Activated CD8-positive, alpha-beta T cell treated with anti-CD3 and anti-CD28 coated beads for 36 hours (primary cell): ENCODE measurements around the gene SPPL3. TPM values are rescaled to one million over a fixed set of nuclear protein-coding genes. Genes with fewer than 3 reads are reported as not detected.

ENCODE experiments used
- ATAC-seq: fragments of 200-7000 bp; cut with Tn5 transposase; one replicate; pipeline ENCODE4 v1.10.0; 2021; ENCODE audit warnings: mild to moderate bottlenecking, moderate library complexity
- CTCF ChIA-PET: fragments of 350-600 bp; sonication (Branson Sonifier 250); formaldehyde crosslinking; loops from one replicate; lab custom pipeline; 2021; ENCODE audit warnings: antibody characterized with exemption; lab: Charles Lee
- POLR2A ChIA-PET: fragments of 350-600 bp; sonication (Branson Sonifier 250); formaldehyde crosslinking; loops from one replicate; lab custom pipeline; 2021; ENCODE audit warnings: antibody characterized with exemption; lab: Charles Lee
- DNase-seq: peaks from one replicate; pipeline ENCODE4 v3.0.0-alpha.2; 2020
- H3K27ac Mint-ChIP-seq: one replicate; pipeline ENCODE4 v1.8.0; 2021; ENCODE audit warnings: mild to moderate bottlenecking, mixed read lengths
- H3K27me3 Mint-ChIP-seq: one replicate; pipeline ENCODE4 v1.8.0; 2021; ENCODE audit warnings: mixed read lengths
- H3K36me3 Mint-ChIP-seq: one replicate; pipeline ENCODE4 v1.8.0; 2021; ENCODE audit warnings: low read depth, mixed read lengths
- H3K4me1 Mint-ChIP-seq: one replicate; pipeline ENCODE4 v1.8.0; 2021; ENCODE audit warnings: low read depth, mixed read lengths
- H3K4me3 Mint-ChIP-seq: one replicate; pipeline ENCODE4 v1.8.0; 2021; ENCODE audit warnings: mild to moderate bottlenecking, moderate library complexity, mixed read lengths
- H3K9me3 Mint-ChIP-seq: one replicate; pipeline ENCODE4 v1.8.0; 2021; ENCODE audit warnings: mixed read lengths
- CTCF ChIP-seq: fragments of 200-600 bp; IDR thresholded peaks from one replicate; pipeline ENCODE4 v1.8.0; 2022; ENCODE audit warnings: antibody characterized with exemption, mild to moderate bottlenecking
- intact Hi-C: fragments of 100-400 bp; cut with micrococcal nuclease; formaldehyde crosslinking; loops from one replicate; pipeline ENCODE4 v1.10.0; 2022
- total RNA-seq, 2 experiments: library from RNA; stranded (reverse); gene quantifications; one replicate each; pipeline ENCODE4 v1.2.3, GENCODE V29; 2021

Gene SPPL3
- total RNA-seq, 2 experiments from 2014 or later: 19.8 to 20.8 TPM

DNA sequence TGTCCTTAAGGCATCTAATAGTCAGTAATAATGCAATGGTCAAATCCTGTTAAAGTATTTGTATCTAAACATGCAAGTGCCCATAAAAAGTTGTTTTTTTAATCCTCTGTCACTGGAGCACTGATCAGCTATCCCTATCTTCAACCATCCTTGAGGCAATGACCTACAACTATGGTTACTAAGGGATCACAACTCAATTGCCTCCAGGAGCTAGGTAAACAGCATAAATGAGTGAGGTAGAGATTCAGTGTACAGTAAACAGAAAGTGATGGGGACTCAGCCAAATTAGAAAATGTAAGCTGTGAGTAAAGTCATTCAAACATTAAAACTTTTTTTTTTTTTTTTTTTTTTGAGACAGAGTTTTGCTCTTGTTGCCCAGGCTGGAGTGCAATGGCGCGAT lies 18.6 kb downstream of the SPPL3 start:
- Mint-ChIP-seq H3K4me1 (peaks cover 53% of the 10 kb centered on the region), H3K27me3 (no peaks in the 10 kb centered on the region), H3K9me3 (no peaks in the 10 kb centered on the region), H3K36me3 (no peaks in the 10 kb centered on the region), H3K4me3 (no peak overlapping the region), H3K27ac (peak overlapping the region; percentile 70)
- TF ChIP-seq CTCF: no peak
- no peak for ATAC-seq
- intact Hi-C loops: no loop called here
- CTCF ChIA-PET: interaction anchor here (0.8 to 1.5 kb wide), 2 partner anchors 19 to 50 kb away, joined by 3 to 4 read pairs; partner anchors contain the start of gene SPPL3
- POLR2A ChIA-PET: interaction anchor here (0.6 to 1.6 kb wide), 3 partner anchors 9 to 90 kb away, joined by 3 to 5 read pairs (median 3); no protein-coding TSS in a partner anchor
- DNase-seq: no peak

DNA sequence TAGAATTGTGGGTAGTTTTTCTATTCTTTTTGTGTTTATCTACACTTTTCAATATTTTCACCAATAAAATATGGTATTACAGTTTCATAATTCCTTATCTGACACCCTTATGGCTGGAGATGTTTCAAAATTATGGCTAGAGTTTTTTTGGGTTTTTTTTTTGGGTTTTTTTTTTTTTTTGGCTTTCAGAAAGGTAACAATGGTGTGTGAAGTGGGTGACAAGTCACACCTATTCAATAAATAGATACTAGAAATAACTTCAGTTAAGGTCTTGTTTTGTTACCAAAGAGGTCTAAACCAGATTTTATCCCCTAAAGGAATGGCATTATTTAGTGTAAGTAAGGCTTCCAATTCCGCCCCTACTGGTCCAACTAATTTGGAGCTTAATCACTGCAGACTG lies 19.5 kb downstream of the SPPL3 start:
- DNase-seq (no peak), ATAC-seq (no peak)
- no peaks in the 10 kb centered on the region for H3K9me3 Mint-ChIP-seq
- H3K27me3 Mint-ChIP-seq: no peaks in the 10 kb centered on the region
- no peak overlapping the region for H3K4me3 Mint-ChIP-seq
- H3K4me1 Mint-ChIP-seq: peaks cover 58% of the 10 kb centered on the region
- intact Hi-C loops: no loop called here
- ChIA-PET CTCF (no interaction called here), POLR2A (no interaction called here)
- no peak for TF ChIP-seq CTCF
- H3K36me3 Mint-ChIP-seq: peaks cover 2% of the 10 kb centered on the region
- H3K27ac Mint-ChIP-seq: no peak overlapping the region

GRCh38 chr12:120882055-120882555 lies 22.1 kb downstream of the SPPL3 start:
- CTCF ChIA-PET: no interaction called here
- no peak overlapping the region for H3K4me3 Mint-ChIP-seq
- H3K9me3 Mint-ChIP-seq: no peaks in the 10 kb centered on the region
- no peak for ATAC-seq
- DNase-seq: no peak
- intact Hi-C loops: no loop called here
- no peak overlapping the region for H3K27ac Mint-ChIP-seq
- TF ChIP-seq CTCF: no peak
- peaks cover 56% of the 10 kb centered on the region for H3K4me1 Mint-ChIP-seq
- no peaks in the 10 kb centered on the region for H3K27me3 Mint-ChIP-seq
- POLR2A ChIA-PET: no interaction called here
- H3K36me3 Mint-ChIP-seq: peaks cover 5% of the 10 kb centered on the region

DNA sequence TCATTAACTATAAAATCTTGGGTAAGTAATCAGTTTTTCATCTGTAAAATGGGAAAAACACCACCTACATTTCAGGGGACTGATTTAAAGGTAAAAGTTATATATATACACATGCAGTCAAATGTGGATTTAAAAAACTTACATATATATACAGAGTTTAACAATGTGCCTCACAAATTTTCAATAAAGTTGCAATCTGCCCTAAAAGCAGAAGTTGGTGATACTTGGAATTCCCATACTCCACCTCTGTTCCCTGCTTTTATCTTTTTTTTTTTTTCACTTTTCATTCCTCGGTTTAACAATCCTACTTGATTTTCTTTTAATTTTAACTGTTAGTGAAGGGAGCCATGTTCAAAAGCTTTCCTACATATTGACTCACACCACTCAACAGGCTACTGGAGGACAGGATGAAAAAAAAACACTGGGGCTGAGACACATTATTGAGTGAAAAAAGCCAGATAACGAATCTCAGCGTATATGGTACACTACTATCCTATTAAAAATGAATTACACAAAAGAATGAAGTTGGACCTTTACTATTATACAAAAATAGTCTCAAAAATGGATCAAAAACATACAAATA lies 24.3 kb downstream of the SPPL3 start:
- Mint-ChIP-seq H3K9me3 (no peaks in the 10 kb centered on the region), H3K4me1 (peaks cover 49% of the 10 kb centered on the region), H3K4me3 (no peak overlapping the region), H3K27ac (no peak overlapping the region), H3K36me3 (peaks cover 9% of the 10 kb centered on the region), H3K27me3 (no peaks in the 10 kb centered on the region)
- no peak for TF ChIP-seq CTCF
- ChIA-PET POLR2A (interaction anchor here (0.7 kb wide), 1 partner anchor 98 kb away, joined by 3 read pairs; no protein-coding TSS in a partner anchor), CTCF (no interaction called here)
- ATAC-seq (no peak), DNase-seq (no peak)
- intact Hi-C loops: no loop called here

GRCh38 chr12:120879102-120879501 lies 25.1 kb downstream of the SPPL3 start:
- no peak overlapping the region for H3K4me3 Mint-ChIP-seq
- no peak for TF ChIP-seq CTCF
- ChIA-PET POLR2A (no interaction called here), CTCF (interaction anchor here (2.5 kb wide), 1 partner anchor 10 kb away, joined by 5 read pairs; no protein-coding TSS in a partner anchor)
- ATAC-seq: no peak
- no peaks in the 10 kb centered on the region for H3K27me3 Mint-ChIP-seq
- DNase-seq: no peak
- intact Hi-C loops: no loop called here
- peaks cover 9% of the 10 kb centered on the region for H3K36me3 Mint-ChIP-seq
- no peak overlapping the region for H3K27ac Mint-ChIP-seq
- H3K9me3 Mint-ChIP-seq: no peaks in the 10 kb centered on the region
- H3K4me1 Mint-ChIP-seq: peaks cover 50% of the 10 kb centered on the region
